Coronary artery (tissue), 2 donors: Measurements from ENCODE around the gene PIK3R2.

ENCODE experiments used
- DNase-seq: peaks from one replicate; pipeline ENCODE4 v3.0.0-alpha.2; 2017; ENCODE audit warnings: low spot score
- H3K27ac ChIP-seq, 2 donors: fragments of 200-600 bp; sonication (generic); one replicate each; pipeline ENCODE4 v1.5.1; 2016 to 2019
- H3K4me3 ChIP-seq: fragments of 200-600 bp; sonication (generic); 2 replicates; pipeline ENCODE4 v1.5.1; 2016; ENCODE audit warnings: mild to moderate bottlenecking, moderate library complexity
- TF ChIP-seq, protein P1 (sequence below): fragments of 200-600 bp; sonication (generic); IDR thresholded peaks from one replicate; pipeline ENCODE4 v1.5.1; 2019; ENCODE audit warnings: antibody characterized with exemption

PIK3R2 gene

GRCh38 chr19:18183529-18183928, 30.6 kb downstream of the PIK3R2 start:
- TF ChIP-seq, protein P1, sequence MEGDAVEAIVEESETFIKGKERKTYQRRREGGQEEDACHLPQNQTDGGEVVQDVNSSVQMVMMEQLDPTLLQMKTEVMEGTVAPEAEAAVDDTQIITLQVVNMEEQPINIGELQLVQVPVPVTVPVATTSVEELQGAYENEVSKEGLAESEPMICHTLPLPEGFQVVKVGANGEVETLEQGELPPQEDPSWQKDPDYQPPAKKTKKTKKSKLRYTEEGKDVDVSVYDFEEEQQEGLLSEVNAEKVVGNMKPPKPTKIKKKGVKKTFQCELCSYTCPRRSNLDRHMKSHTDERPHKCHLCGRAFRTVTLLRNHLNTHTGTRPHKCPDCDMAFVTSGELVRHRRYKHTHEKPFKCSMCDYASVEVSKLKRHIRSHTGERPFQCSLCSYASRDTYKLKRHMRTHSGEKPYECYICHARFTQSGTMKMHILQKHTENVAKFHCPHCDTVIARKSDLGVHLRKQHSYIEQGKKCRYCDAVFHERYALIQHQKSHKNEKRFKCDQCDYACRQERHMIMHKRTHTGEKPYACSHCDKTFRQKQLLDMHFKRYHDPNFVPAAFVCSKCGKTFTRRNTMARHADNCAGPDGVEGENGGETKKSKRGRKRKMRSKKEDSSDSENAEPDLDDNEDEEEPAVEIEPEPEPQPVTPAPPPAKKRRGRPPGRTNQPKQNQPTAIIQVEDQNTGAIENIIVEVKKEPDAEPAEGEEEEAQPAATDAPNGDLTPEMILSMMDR, result no peak
- no peak overlapping the region for H3K27ac ChIP-seq
- no peak for DNase-seq
- H3K4me3 ChIP-seq, result no peak overlapping the region

- TF ChIP-seq, protein P1, result no peak
- no peak for DNase-seq
- H3K27ac ChIP-seq, result no peak overlapping the region
- no peak overlapping the region for H3K4me3 ChIP-seq
Measured at GRCh38 chr19:18185538-18185937, 32.6 kb downstream of the PIK3R2 start.

- H3K4me3 ChIP-seq, result no peak overlapping the region
- no peak overlapping the region for H3K27ac ChIP-seq
- TF ChIP-seq, protein P1, result no peak
- no peak for DNase-seq
Measured at GRCh38 chr19:18190278-18190677, 37.3 kb downstream of the PIK3R2 start.

DNA sequence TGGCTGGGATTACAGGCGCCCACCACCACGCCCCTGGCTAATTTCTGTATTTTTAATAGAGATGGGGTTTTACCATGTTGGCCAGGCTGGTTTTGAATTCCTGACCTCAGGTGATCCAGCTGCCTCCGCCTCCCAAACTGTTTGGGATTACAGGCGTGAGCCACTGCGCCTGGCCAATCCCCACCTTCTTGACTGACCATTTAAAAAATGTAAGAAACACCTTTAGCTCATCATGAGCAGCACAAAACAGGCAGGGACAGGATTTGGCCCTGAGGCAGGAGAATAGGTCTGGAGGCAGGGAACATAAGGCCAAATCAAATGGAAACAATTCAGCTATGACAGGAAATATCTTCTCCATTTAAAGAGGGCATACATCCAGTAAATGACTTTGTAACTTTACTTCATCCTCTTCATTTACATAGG, 38.7 kb downstream of the PIK3R2 start:
- Histone ChIP-seq H3K4me3 (peak overlapping the region; percentile 70), H3K27ac (peak overlapping the region; percentile 89 to 94)
- DNase-seq, result no peak
- TF ChIP-seq, protein P1, result no peak

DNA sequence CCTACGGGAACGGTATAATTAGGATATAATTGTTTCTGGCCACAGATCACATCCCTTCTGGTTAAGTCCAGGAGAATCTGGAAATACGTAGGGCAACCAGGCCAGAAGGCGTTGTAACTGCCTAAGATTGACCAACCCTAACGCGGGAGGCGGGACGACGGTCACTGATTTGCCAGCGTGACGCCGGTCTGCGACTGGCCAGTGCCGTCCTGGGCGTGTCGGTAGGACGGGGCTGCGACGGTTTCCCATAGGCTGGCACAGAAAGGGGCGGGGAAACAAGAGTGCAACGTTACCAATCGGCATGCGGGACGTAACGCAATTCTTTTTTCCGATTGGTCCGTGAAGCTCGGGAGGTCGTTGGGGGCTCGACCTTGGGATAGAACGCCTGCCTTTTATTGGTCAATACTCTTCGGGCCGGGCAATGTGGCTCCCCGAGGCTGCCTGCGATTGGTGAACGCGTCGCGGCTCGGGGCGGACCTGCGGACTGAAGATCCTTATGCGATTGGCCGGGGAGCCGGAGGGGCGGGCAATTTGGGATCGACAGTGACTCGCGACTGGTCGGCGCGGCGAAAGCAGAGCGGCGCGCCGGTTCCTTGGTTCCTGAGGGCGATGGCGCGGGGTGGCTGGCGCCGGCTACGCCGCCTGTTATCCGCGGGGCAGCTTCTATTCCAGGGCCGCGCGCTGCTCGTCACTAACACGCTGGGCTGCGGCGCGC, 39.9 kb downstream of the PIK3R2 start, which contains the start of gene MPV17L2:
TSS of gene MPV17L2 (plus strand) at position 546 of the 715 bp plus-strand sequence. CDS start at position 610, 64 bp downstream.
- peak within 1 kb of the TSS; percentile 94 for H3K27ac ChIP-seq
- DNase-seq, result peak; percentile 100

GRCh38 chr19:18193388-18194180, 40.6 kb downstream of the PIK3R2 start:
- H3K4me3 ChIP-seq, result peak overlapping the region; percentile 91
- TF ChIP-seq, protein P1, result no peak
- peak; percentile 82 for DNase-seq
- H3K27ac ChIP-seq, result peak overlapping the region; percentile 82 to 94

More for the DNA sequence above, 39.9 kb downstream of the PIK3R2 start, which contains the start of gene MPV17L2:
- TF ChIP-seq, protein P1, result no peak
- H3K4me3 ChIP-seq, result peak within 1 kb of the TSS; percentile 91
